Gastrocnemius medialis (tissue), 4 donors: ENCODE results near the gene HPGD.

Source experiments
- CTCF ChIP-seq, 5 experiments: fragments of 450-650 bp in 3 of 5; fragments of 200-600 bp in 2 of 5; sonication (generic) in 2 of 5; IDR thresholded peaks in 4 of 5; conservative IDR thresholded peaks in 1 of 5; 1 replicate in 4 of 5; 2 replicates in 1 of 5; pipeline ENCODE4 v1.5.1; 2016 to 2019; ENCODE audit warnings: antibody characterized with exemption in 5 of 5, mild to moderate bottlenecking in 3 of 5, moderate library complexity in 3 of 5
- POLR2A ChIP-seq, 2 donors: fragments of 450-650 bp; IDR thresholded peaks; one replicate each; pipeline ENCODE4 v1.6.1; 2017; ENCODE audit warnings: antibody characterized with exemption in 2 of 2, mild to moderate bottlenecking in 2 of 2, moderate library complexity in 2 of 2

- no peak for TF ChIP-seq CTCF (IDR thresholded peaks at IDR 0.05 in 4 of 5, conservative IDR thresholded peaks at IDR 0.05 in 1 of 5)
- no peak for TF ChIP-seq POLR2A (IDR thresholded peaks at IDR 0.05)
Measured at GRCh38 chr4:174495626-174496025, 26.7 kb downstream of the HPGD start.
